GM21515 (cell line): Measurements from ENCODE around the gene FAR2.
"Not testable (repeated sequence)": the region's sequence is repeated elsewhere in the genome, so short reads cannot be mapped to it uniquely, and the experiment has no call there.

Experiments
- ATAC-seq: cut with Tn5 transposase; IDR thresholded peaks from one replicate; pipeline ENCODE4 v1.9.1; 2021; ENCODE audit not compliant: unreplicated experiment

The FAR2 gene

DNA sequence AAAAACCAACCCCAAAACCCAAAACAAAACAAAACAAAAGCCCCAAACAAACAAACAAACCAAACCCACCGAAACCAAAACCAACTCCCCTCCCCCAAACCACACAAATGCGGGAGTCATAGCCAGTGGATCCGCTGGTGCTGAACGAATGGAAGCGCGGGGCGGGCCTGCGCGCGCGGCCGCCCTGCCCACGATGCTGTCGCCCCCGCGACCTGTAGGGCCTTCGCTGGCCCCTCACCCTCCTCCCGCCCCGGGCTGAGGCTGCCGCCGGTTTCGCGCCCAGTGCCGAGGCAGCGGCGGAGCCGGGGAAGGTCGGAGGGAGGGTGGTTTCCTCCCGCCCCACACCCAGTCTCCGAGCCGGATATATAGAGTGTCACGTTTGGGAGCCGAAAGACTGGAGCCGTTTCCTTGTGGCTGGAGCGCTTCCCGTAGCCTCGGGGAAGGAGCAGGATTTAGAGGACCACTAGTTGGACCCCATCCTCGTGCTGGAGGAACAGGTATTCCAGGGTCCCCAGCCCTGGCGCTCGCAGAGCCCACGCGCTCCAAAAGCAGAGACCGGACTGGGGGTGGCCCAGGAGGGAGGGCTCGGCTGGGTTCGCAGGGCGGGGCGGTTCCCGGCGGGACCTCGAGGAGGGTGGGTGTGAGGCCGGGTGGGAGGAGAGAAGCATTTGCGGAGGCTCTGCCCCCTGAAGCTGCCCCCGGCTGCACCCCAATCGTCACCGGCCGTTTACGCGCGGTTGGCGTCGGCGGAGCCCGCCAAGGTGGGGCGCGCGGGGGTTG is at the start of gene FAR2:
Gene FAR2 (plus strand): TSS at position 368 of the 780 bp plus-strand sequence. CDS start 121,172 bp downstream, outside the sequence.
- ATAC-seq: peak; percentile 42

DNA sequence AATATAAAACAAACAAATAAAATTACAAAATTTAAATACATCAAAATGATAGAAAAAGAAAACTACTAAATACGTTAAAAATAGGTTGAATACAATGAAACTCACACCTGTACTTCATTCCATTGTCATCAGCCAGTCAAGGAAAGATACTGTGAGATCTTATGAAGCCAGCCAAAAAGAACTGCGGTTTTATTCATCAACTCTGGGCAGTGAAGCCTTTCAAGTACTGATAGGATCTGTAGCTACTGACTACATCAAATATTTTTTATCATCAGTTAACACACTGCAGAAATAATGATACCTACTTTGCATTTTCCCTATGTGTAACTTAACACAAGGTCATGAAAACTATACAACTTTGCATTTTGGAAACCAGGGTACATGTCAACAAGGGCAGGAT is 46.3 kb upstream of the FAR2 start:
- no peak for ATAC-seq

DNA sequence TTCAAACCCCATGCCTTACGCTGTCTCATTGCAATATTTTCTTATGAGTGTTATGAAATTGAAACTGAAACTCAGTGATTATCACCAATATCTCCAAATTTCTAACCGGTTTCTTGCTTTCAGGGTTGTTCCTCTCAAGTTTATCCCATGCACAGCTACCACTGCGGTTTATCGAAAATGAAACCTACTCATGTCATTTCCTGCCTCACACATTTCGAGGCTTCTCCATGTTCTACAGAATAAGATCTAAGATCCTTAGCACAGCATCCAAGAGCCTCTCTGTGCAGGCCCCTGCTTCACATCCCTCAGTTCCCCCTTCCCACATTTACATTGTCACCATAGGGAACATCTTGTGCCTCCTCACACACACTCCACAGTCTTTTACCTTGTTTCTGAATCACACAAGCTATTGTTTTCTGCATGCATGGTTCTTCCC is 45.5 kb upstream of the FAR2 start:
- ATAC-seq: peak; percentile 94

DNA sequence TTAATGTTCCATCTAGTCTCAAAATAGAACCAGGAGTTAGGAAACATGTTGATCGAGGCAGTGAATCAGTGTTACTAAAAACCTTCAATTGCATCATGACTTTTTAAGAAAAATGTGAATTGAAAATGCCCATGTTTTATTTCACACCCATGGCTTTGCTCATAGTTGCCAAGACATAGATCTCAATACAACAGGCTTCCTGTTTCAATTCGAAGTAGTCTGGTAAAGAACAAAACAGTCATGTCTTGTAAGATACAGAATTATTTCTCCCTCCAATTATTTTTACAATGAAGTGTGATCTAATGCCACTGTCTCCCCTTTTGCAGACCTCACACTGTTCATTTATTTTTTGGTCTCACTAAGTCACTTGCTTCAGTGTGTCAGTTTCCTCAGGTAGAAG is 44.6 kb upstream of the FAR2 start:
- ATAC-seq: no peak

DNA sequence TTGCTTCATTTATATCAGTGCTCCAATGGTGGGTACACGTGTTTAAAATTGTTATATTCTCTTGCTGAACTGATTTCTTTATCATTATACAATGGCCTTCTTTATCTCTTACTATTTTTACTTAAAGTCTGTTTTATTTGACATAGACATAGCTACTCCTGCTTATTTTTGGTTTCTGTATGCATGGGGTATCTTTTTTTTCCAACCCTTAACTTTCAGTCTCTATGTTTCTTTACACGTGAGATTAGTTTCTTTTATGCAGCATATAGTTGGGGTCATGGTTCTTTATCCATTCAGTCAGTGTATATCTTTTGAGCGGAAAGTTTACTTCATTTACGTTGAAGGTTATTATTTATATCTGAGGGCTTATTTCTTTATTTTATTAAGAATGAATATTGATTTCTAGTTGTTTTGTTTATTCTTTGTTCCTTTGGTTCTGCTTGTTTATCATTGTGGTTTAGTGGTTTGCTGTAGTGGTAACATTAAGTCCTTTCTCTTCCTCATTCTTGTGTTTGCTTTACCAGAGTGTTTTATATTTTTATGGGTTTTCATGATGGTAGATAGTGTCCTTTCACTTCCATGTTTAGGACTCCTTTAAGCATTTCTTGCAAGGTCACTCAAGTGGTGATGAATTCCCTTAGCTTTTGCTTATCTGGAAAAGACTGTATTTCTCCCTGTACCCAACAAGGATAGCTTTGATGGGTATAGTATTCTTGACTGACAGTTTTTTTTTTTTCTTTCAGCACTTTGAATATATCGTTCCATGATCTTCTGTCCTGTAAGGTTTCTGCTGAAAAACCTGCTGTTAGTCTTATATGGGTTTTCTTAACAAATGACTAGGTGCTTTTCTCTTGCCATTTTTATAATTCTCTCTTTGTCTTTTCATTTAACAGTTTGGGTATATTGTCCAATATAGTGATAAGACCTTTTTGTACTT is 38.3 kb upstream of the FAR2 start:
- ATAC-seq: peak; percentile 78

DNA sequence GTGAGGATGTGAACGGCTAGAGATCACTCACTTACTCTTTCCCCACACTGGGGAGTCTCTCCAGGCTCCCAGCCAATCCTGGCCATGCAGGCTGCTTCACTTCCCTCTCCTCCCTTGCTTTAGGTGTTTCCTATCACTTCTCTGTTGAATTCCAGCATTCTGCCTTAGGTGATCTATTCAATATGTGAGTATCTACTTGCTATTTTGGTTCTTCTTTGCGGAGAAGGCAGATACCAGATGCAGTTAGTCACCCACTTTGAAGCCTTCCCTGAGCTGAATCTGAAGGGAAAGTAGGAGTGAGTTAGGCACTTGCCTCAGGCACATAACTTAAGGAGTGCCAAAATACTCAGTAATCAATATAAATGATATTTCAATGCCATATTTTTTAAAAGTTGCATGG is 36.0 kb upstream of the FAR2 start:
- no peak for ATAC-seq

DNA sequence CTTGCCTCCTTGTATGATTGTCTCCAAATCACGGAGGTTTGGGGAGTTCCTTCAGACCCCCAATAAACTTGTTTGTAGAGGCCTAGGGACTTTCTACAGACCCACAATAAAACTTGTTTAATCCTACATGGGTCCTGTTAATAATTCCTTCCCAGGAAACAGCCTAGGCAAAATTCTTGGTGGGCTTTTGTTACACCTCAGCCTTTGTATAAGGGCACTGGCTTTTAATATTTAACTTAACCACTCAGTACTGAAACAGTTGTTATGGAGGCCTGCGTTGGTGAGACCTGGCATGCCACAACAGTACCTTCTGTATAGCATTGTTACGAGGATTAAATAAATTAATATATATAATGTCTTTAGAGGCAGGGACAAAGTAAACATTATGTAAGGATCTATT is 32.7 kb upstream of the FAR2 start:
- no peak for ATAC-seq

DNA sequence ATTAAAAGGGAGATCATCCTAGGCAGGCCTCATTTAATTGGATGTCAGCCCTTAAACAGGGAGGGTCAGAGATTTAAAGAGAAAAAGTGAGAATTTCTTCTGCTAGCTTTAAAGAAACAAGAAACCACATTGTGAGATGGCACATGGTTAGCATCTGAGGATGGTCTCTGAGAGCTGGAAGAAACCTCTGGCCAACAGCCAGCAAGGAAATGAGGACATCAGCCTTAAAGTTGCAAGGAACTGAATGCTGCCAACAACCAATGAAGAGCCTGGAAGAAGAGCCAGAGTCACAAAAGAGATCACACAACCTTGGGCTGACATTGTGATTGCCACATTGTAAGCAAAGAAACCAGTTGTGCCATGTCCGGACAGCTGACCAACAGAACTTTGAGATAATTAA is 17.5 kb upstream of the FAR2 start:
- no peak for ATAC-seq

DNA sequence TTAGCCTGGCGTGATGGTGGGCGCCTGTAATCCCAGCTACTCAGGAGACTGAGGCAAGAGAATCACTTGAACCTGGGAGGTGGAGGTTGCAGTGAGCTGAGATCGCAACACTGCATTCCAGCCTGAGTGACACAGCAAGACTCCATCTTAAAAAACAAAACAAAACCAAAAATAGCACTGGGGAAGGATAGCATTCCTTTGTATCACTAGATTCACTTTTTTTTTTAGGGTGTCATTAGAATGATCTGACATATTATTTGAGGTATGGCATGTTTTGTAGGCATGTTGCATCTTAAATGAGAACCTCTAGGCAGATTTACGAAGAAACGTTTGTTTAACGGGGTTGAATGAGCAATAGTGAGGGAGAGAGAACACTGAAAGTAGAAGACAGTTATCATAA is 16.8 kb upstream of the FAR2 start:
- no peak for ATAC-seq

DNA sequence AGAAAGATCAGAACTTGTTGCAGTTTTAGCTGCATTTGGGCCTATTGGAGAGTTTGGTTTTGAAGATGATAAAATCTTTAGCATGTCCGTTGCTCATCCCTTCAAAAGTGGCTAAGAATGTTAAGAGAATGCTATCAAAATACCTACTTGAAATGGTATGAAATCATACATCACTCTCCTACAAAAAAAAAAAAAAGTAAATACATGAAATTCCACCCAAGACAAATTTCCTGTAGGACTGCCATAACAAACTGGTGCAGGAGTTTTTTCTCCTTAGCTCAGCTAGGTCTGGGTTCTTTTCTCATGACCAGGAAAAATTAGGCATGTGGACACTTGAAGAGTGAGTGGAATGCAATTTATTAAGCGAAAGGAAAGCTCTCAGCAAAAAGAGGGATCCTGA is 15.9 kb upstream of the FAR2 start:
- no peak for ATAC-seq

DNA sequence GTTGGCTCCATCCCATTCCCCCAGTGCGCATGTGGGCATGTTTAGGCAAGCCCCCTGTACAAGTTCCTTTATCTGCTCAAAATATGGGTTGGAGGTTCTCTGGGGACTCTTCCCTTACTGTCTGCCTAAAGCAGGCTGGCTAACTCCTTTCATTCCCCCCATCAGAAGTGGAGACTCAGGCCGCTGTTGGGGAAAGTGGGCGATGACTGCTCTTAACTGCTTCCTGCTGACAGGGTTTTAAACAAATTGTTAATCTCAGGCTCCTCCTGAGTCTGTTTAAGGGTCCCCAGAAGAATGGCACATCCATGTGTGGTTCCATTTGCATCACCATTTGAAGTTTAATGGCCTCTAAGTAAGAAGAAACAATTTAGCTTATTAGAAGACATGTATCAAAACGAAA is 15.4 kb upstream of the FAR2 start:
- ATAC-seq: no peak

DNA sequence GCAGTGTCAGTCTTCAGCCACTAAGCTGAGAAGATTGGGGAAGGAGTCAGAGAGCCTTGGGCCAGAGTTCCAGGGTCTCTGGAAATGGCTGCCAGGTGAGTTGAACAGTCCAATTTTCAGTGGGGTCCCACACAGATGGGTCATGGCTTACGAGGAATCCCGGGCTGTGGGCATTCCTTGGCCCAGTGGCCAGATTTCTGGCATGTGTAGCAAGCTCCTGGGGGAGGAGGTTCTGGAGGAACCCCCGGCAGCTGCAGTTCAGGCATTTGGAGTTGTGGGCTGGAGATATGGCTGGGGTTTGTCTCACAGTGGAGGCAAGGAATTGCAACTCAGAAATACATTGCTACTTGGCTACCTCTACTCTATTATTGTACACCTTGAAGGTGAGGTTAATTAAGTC is 10.8 kb upstream of the FAR2 start:
- ATAC-seq: not testable (repeated sequence)

DNA sequence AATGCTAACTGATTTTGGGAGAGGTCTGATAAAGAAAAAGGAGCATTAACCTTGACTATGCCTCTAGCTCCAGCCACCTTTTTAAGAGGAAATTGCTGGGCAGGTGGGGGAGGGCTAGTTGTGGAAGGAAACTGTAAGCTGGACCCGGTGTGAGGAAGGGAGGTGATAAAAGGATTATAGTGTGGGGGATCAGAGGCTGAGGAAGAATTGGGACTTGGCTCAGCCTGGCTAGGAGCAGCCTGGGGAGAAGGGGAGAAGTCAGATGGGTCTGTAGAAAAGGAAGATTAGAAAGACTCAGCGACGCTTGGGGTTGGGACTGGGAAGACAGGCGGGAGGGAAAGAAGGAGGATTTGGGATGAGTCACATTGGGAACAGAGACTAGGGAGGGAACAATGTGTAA is 10.2 kb upstream of the FAR2 start:
- not testable (repeated sequence) for ATAC-seq

DNA sequence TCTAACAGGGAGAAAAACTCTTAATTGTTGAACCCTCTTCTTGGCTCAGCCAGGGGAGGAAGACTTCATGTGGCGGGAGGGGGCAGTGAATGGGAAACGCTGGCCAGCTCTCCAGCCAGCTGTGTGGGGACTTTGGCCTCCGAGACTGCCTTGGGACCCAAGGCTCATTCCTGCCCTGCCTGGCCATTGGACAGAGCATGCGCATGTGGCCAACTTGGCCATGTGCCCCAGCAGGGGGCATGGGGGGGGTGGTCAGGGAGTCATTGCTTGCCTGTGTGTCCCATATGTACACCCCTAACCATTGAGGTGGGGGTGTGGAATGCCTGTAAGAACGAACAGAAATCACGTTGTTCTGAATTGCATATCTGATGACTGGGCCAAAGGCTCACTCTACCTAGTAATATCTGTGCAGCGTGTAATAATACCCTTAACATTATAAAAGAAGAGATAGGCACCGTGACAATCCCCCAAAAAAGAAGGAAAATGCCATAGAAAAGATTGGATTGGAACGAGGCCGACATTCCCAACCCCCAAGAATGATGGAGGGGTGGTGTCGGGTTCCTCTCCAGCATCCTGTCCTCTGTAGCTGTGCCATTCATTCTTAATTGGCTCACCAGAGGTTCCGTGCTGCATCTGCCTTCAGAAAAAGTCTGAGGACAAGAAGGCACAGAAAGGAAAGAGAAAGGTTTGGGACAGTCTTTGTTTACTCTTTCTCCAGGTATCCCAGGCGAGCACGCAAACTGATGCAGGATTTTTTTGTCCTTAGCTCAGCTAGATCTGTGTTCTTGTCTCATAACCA is 3.5 kb upstream of the FAR2 start:
- ATAC-seq: no peak

DNA sequence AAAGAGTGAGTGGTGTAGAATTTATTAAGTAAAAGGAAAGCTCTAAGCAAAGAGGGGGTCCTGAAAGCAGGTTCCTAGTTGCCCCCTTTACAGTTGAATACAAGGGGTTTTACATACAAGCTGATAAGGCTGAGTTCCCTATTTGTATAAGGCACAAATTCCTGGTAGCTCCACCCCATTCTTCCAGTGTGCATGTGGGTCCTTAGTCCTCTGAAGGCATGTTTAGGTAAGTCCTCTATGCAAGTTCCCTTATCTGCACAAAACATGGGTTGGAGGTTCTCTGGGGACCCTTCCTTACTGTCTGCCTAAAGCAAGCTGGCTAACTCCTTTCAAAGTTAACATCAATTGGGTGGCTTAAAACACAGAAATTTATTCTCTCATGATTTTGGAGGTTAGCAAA is 2.9 kb upstream of the FAR2 start:
- no peak for ATAC-seq

DNA sequence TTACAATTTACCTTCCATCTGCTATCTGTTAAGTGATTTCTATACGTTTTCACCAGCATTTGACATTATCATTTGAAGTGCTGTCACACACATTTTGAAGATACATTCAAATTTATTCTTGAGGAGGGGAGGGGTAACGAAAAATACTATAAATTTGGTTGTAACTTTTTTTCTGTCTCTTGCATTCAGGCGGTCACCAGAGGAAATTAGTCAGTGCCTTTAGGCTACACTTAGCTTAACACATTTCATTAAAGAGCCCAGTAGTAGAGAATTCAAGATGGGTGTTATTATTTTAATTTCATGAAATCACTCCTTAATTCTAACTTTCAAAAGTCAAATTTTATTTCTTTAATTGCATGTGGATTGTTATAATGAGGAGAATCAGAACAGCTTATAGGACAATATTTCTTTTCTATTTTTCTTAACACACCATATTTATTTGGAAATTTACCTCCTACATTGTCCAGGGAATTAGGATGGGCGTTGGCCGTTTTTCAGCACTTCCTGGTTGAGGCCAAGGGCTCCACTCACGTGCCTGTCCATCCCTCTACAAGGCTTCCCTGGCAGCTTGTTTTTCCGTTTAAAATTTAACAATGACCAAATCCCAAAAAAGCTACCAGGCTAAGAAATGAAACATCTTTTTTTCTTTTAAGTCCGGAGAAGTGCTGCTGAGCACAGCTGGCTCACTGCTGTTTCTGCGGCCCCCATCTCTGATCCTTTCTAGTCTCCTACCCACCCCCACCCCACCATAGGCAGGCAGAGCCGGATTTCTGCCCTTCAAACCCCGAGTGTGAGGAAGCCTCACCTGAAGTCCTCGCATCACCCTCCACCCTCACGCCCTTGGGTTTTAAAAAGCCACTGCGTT is 1.1 kb upstream of the FAR2 start:
- no peak for ATAC-seq

DNA sequence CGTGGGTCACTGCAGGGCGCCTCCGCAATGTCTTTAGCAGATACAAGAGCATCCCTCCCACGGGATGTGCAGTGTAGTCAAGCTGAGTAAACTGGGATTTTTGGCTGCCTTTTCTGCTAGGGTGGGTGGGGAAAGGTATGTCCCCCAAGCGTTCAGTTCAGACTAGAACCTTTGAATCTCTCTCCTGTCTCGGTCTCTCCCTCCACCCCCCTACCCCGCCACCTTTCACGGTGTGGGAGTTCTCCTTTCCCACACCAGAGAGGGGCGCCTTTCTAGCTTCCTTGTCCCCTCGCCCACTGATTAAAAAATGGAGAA is 525 bp upstream of the FAR2 start:
- ATAC-seq: no peak

DNA sequence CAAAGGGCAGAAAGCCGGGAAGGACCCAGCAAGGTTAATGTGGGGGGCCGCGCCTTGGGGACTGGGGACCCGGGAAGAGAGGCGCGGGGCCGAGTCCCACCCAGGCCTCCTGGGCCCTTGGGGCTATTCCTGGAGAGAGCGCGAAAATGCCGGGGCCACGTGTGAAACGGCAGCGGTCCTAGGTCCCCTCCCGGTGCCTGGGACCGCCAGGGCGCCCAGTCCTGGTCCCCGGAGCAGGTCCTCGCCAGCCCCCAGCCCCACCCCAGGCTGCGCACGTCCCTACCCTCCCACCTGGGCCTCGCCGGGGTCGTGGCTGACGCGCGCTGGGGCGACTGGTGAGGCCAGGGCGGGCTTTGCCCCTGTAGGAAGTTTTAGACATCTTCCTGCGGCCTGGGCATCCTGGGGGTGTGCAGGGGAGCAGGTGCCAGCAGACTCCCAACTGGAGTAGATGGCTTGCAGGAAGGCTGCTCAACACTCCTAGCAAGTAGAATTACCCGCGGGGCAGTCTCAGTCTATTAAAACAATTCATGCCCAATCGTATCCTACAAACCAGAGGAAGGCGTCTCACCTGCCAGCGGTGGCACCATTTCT is 708 bp downstream of the FAR2 start:
- ATAC-seq: no peak

DNA sequence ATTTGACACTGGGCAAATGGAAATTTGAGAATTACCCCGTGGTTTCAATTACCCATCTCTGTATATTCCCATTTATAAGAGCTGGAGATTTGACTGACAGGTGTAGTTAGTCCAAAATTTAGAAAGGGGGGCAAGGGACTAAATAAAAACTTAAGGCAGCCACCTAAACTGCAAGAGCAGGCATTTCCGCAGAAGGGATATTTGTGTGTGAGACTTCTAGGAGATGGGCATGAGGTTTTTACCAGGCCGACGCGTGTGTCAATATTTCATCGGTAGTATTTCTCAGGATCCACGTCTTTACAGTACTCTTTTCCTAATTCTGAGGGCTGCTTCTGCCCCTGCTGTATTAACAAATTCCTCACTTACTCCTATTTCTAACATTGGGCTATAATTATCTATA is 1.4 kb downstream of the FAR2 start:
- no peak for ATAC-seq

DNA sequence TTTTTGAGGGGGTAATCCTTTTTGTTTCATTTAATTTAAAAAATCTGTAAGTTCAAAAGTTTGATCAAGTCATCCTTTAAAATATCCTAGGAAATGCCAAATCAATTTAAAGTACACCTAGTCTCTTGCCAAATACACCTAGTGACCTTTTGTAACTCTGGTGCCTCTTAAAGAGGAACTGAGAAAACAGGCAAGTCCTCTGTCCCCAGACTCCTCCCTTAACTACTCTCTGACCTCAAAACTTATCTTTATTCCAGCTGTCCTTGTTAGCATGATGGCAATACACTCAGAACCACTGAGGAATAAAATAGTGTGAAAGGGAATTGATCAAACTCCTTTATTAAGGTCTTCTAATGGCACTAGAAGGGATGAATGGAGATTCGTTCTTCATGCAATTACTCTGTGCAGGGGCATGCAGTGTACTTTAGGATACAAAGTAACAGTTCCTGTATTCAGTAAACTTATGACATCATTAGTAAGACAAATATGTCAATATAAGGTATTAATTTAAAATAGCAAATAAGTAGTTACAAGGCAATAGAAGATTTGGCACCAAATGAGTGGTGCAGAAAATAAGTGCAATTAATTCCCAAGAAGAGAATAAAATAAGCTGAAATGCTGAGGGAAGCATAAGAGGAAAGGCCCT is 3.3 kb downstream of the FAR2 start:
- ATAC-seq: peak; percentile 86
